Lung (tissue), 12 donors: Measurements from ENCODE around the gene RABGAP1L. TPM values are rescaled to one million over a fixed set of nuclear protein-coding genes. Genes with fewer than 3 reads are reported as not detected.

ENCODE experiments used
- ATAC-seq: fragments of 200-7000 bp; cut with Tn5 transposase; one replicate; pipeline ENCODE4 v1.9.1; 2020; ENCODE audit warnings: moderate number of reproducible peaks; ENCODE audit not compliant: insufficient read depth, low FRiP score
- DNase-seq, 3 donors: peaks; one replicate each; pipeline ENCODE4 v3.0.0-alpha.2; 2013 to 2017
- H3K27ac ChIP-seq, 2 donors: one replicate each; pipeline ENCODE4 v1.5.1; 2013; ENCODE audit warnings: mild to moderate bottlenecking in 2 of 2, moderate library complexity in 2 of 2, control low read depth in 1 of 2, inconsistent platforms in 1 of 2, low read depth in 1 of 2, low read length in 1 of 2
- H3K27me3 ChIP-seq, 3 donors: one replicate each; pipeline ENCODE4 v1.5.1; 2013; ENCODE audit warnings: low read length in 2 of 3; ENCODE audit not compliant: control insufficient read depth in 3 of 3, insufficient read depth in 3 of 3
- H3K36me3 ChIP-seq, 4 donors: one replicate each; pipeline ENCODE4 v1.5.1; 2013; ENCODE audit warnings: low read length in 4 of 4, mild to moderate bottlenecking in 1 of 4, moderate library complexity in 1 of 4; ENCODE audit not compliant: control insufficient read depth in 4 of 4, insufficient read depth in 4 of 4
- H3K4me1 ChIP-seq, 5 donors: one replicate each; pipeline ENCODE4 v1.5.1; 2013; ENCODE audit warnings: low read length in 5 of 5, mild to moderate bottlenecking in 2 of 5, moderate library complexity in 1 of 5; ENCODE audit not compliant: control insufficient read depth in 5 of 5, insufficient read depth in 5 of 5
- H3K4me3 ChIP-seq: one replicate; pipeline ENCODE4 v1.5.1; 2013; ENCODE audit warnings: mild to moderate bottlenecking, control low read depth, moderate library complexity
- H3K9ac ChIP-seq, 2 donors: one replicate each; pipeline ENCODE4 v1.5.1; 2013; ENCODE audit warnings: low read length in 2 of 2, control low read depth in 1 of 2; ENCODE audit not compliant: insufficient read depth in 1 of 2
- H3K9me3 ChIP-seq, 4 donors: one replicate each; pipeline ENCODE4 v1.5.1; 2013; ENCODE audit warnings: low read length in 3 of 4, mild to moderate bottlenecking in 1 of 4, moderate library complexity in 1 of 4; ENCODE audit not compliant: control insufficient read depth in 4 of 4, insufficient read depth in 3 of 4
- CTCF ChIP-seq: IDR thresholded peaks from 2 replicates; pipeline ENCODE4 v1.5.1; 2012; ENCODE audit warnings: mild to moderate bottlenecking; ENCODE audit errors: control extremely low read depth, extremely low read depth
- WGBS, 2 donors: extraction: QIAGEN DNeasy Blood & Tissue Kit; methylation state at CpG; one replicate each; pipeline ENCODE4 v1.1.7; 2013; 5-methylcytosine and 5-hydroxymethylcytosine counted together
- polyA plus RNA-seq, 2 donors: library from polyadenylated mRNA; stranded (reverse); fragments of 200-250 nt; gene quantifications; one replicate each; pipeline ENCODE4 v1.2.1, GENCODE V29; 2013
- total RNA-seq, 2 donors: library from RNA; depleted of rRNA in 1 of 2; stranded (reverse); fragments of >200 nt in 1 of 2; gene quantifications; one replicate each; pipeline ENCODE4 v1.2.1, GENCODE V29; 2014 to 2021
- donor health status: control.
- donor health status: control.
- donor health status: Bipolar disorder and iron deficiency.
- donor health status: healthy.
- donor health status: DM: yes; HTN: yes; CAD: no.

The RABGAP1L gene
- total and polyA plus RNA-seq, 4 donors: 16.0 to 123 (median 44.5) TPM

DNA sequence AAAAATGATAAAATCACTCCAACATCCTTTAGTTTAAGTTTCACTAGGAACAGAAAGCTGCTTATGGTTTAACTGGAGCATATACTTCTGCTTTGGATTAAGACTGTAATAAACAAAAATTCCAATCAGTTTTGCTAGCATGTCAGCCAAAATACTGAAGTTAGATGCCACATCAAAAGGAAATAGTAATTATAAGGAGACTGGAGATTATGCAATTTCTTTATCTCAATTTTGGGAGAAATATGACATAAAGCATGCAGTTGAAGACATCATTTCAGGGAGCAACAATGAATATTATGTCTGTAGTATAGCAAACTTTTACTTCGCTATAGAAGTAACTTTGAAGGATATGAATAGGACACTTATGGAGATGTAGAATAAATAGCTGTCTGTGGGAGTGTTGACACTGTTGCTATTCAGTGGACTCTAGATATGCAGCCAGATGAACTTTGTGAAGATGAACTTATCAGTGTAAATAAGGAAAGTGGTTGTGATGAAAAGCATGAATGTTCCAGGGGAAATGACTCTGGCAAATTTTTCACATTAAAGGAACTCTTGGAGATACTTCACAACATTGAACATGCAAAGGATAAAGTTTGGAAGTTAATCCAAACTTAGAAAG lies 107.8 kb downstream of the RABGAP1L start:
- ATAC-seq (no peak), DNase-seq (peak in 2 of 3 donors; percentile 77 to 86)
- no peak overlapping the region for H3K4me3 ChIP-seq
- TF ChIP-seq CTCF: no peak
- WGBS, 2 donors: 66 to 81% methylated on average over 1 of the region's 1 CpG
- H3K27ac ChIP-seq: no peak overlapping the region
- no peaks in the 10 kb centered on the region for H3K9me3 ChIP-seq
- peaks cover 0 to 1% (median 0%) of the 10 kb centered on the region in 4 donors for H3K36me3 ChIP-seq
- H3K4me1 ChIP-seq: peaks cover 0 to 14% (median 3%) of the 10 kb centered on the region in 5 donors
- H3K9ac ChIP-seq: no peak overlapping the region
- no peaks in the 10 kb centered on the region for H3K27me3 ChIP-seq

GRCh38 chr1:174269989-174270651 lies 110.8 kb downstream of the RABGAP1L start:
- Histone ChIP-seq H3K9ac (no peak overlapping the region), H3K27ac (no peak overlapping the region), H3K4me3 (no peak overlapping the region), H3K36me3 (peaks cover 0 to 1% (median 0%) of the 10 kb centered on the region in 4 donors), H3K27me3 (no peaks in the 10 kb centered on the region), H3K9me3 (no peaks in the 10 kb centered on the region), H3K4me1 (peaks cover 0 to 14% (median 6%) of the 10 kb centered on the region in 5 donors)
- DNase-seq (no peak), ATAC-seq (no peak)
- no peak for TF ChIP-seq CTCF
- 98 to 100% methylated on average over 1 of the region's 1 CpG for WGBS, 2 donors

DNA sequence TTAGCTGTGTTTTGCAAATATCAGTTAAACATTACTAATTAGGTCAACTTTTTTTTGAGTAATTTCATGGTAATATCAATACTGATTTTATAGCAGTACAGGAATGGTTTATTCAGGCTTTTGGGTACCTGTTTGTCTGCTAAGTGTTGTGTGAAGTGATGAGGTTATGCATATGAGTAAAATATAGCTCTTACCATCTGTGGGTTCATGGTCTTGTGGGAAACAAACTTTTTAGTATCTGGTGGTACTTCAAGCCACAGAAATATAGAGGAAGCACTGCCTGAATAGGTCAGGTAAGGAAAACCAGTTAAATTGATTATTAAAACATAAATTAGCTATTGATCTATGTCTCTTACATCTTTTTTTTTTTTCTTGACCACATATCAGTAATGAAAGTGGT lies 113.9 kb downstream of the RABGAP1L start:
- no peak for DNase-seq
- ATAC-seq: no peak
- no peak for TF ChIP-seq CTCF

More for the DNA sequence above, 113.9 kb downstream of the RABGAP1L start:
- Histone ChIP-seq H3K9me3 (no peaks in the 10 kb centered on the region), H3K4me3 (no peak overlapping the region), H3K27ac (no peak overlapping the region), H3K9ac (no peak overlapping the region), H3K4me1 (peaks cover 0 to 6% (median 0%) of the 10 kb centered on the region in 5 donors), H3K36me3 (peaks cover 0 to 1% (median 0%) of the 10 kb centered on the region in 4 donors), H3K27me3 (no peaks in the 10 kb centered on the region)
